Measurements from ENCODE around the gene KCNAB1. TPM values are rescaled to one million over a fixed set of nuclear protein-coding genes. Genes with fewer than 3 reads are reported as not detected.

The KCNAB1 gene
- total RNA-seq, 3 donors from 2014 or later: 3.9 to 8.3 (median 5.4) TPM

GRCh38 chr3:156170571-156170970 lies 50.2 kb downstream of the KCNAB1 start:
- Histone ChIP-seq H3K4me1 (no peaks in the 10 kb centered on the region), H3K9me3 (no peaks in the 10 kb centered on the region), H3K27me3 (no peaks in the 10 kb centered on the region), H3K36me3 (no peaks in the 10 kb centered on the region), H3K27ac (no peak overlapping the region), H3K4me3 (no peak overlapping the region)
- no peak for TF ChIP-seq CTCF (IDR thresholded peaks at IDR 0.05)
- no peak for TF ChIP-seq POLR2A (IDR thresholded peaks at IDR 0.05)
- no peak for TF ChIP-seq POLR2AphosphoS5 (IDR thresholded peaks at IDR 0.05)
- intact Hi-C loops (cut with DNase I; ENCODE audit: low total_unique reads): no loop called here
- DNase-seq (ENCODE audit: low spot score in 2 of 2): no peak

GRCh38 chr3:156171281-156172267 lies 51.2 kb downstream of the KCNAB1 start:
- Histone ChIP-seq H3K27ac (no peak overlapping the region), H3K36me3 (no peaks in the 10 kb centered on the region), H3K9me3 (no peaks in the 10 kb centered on the region), H3K4me1 (no peaks in the 10 kb centered on the region), H3K4me3 (no peak overlapping the region), H3K27me3 (no peaks in the 10 kb centered on the region)
- DNase-seq (ENCODE audit: low spot score in 2 of 2): no peak
- intact Hi-C loops (cut with DNase I; ENCODE audit: low total_unique reads): no loop called here
- no peak for TF ChIP-seq POLR2AphosphoS5 (IDR thresholded peaks at IDR 0.05)
- TF ChIP-seq CTCF (IDR thresholded peaks at IDR 0.05): no peak
- no peak for TF ChIP-seq POLR2A (IDR thresholded peaks at IDR 0.05)

GRCh38 chr3:156172536-156172935 lies 52.2 kb downstream of the KCNAB1 start:
- no peak for DNase-seq (ENCODE audit: low spot score in 2 of 2)
- TF ChIP-seq POLR2AphosphoS5 (IDR thresholded peaks at IDR 0.05) (no peak), POLR2A (IDR thresholded peaks at IDR 0.05) (no peak), CTCF (IDR thresholded peaks at IDR 0.05) (no peak)
- intact Hi-C loops (cut with DNase I; ENCODE audit: low total_unique reads): no loop called here
- no peaks in the 10 kb centered on the region for H3K9me3 ChIP-seq
- no peaks in the 10 kb centered on the region for H3K36me3 ChIP-seq
- no peaks in the 10 kb centered on the region for H3K27me3 ChIP-seq
- H3K27ac ChIP-seq: no peak overlapping the region
- H3K4me3 ChIP-seq: no peak overlapping the region
- H3K4me1 ChIP-seq: no peaks in the 10 kb centered on the region

- no peaks in the 10 kb centered on the region for H3K9me3 ChIP-seq
- intact Hi-C loops (cut with DNase I; ENCODE audit: low total_unique reads): no loop called here
- DNase-seq (ENCODE audit: low spot score in 2 of 2): no peak
- no peaks in the 10 kb centered on the region for H3K27me3 ChIP-seq
- H3K36me3 ChIP-seq: no peaks in the 10 kb centered on the region
- H3K4me1 ChIP-seq: no peaks in the 10 kb centered on the region
- no peak overlapping the region for H3K27ac ChIP-seq
- no peak overlapping the region for H3K4me3 ChIP-seq
- TF ChIP-seq POLR2AphosphoS5 (IDR thresholded peaks at IDR 0.05): no peak
- no peak for TF ChIP-seq POLR2A (IDR thresholded peaks at IDR 0.05)
- no peak for TF ChIP-seq CTCF (IDR thresholded peaks at IDR 0.05)
Measured at GRCh38 chr3:156174229-156174847, 54.0 kb downstream of the KCNAB1 start.

- Histone ChIP-seq H3K27ac (no peak overlapping the region), H3K27me3 (no peaks in the 10 kb centered on the region), H3K4me1 (no peaks in the 10 kb centered on the region), H3K36me3 (no peaks in the 10 kb centered on the region), H3K9me3 (no peaks in the 10 kb centered on the region), H3K4me3 (no peak overlapping the region)
- no peak for DNase-seq (ENCODE audit: low spot score in 2 of 2)
- intact Hi-C loops (cut with DNase I; ENCODE audit: low total_unique reads): no loop called here
- TF ChIP-seq CTCF (IDR thresholded peaks at IDR 0.05) (no peak), POLR2A (IDR thresholded peaks at IDR 0.05) (no peak), POLR2AphosphoS5 (IDR thresholded peaks at IDR 0.05) (no peak)
Measured at GRCh38 chr3:156175570-156175969, 55.2 kb downstream of the KCNAB1 start.

Data from breast epithelium (tissue), 4 donors.